GM12878 (cell line): ENCODE data around the gene SULT1C4. TPM values are rescaled to one million over a fixed set of nuclear protein-coding genes. Genes with fewer than 3 reads are reported as not detected.

Source experiments
- ATAC-seq: fragments of 200-7000 bp; cut with Tn5 transposase; 3 replicates; pipeline ENCODE4 v1.9.1; 2020; ENCODE audit warnings: mild to moderate bottlenecking, moderate library complexity
- BruUV-seq: library from RNA; stranded (reverse); fragments of 400-500 nt; replicated peaks from 2 replicates; lab custom pipeline; 2021; lab: Mats Ljungman, UMichigan
- CTCF ChIA-PET: fragments of 300-600 bp; sonication (Branson Sonifier 250); formaldehyde crosslinking; extraction: SDS; loops from one replicate; lab custom pipeline; 2021; ENCODE audit warnings: inconsistent platforms; lab: Yijun Ruan, JAX
- POLR2A ChIA-PET: fragments of 350-600 bp; formaldehyde crosslinking; extraction: SDS; loops from one replicate; lab custom pipeline; 2021; ENCODE audit warnings: inconsistent platforms; lab: Charles Lee
- RAD21 ChIA-PET: fragments of 300-600 bp; sonication (Branson Sonifier 250); formaldehyde crosslinking; loops from one replicate; lab custom pipeline; 2023; ENCODE audit warnings: antibody characterized with exemption; ENCODE audit not compliant: unreplicated experiment; lab: Charles Lee
- SMC1A ChIA-PET: fragments of 300-600 bp; sonication (Branson Sonifier 250); formaldehyde crosslinking; loops from one replicate; lab custom pipeline; 2023; ENCODE audit not compliant: unreplicated experiment, uncharacterized antibody; lab: Charles Lee
- DNase-seq: peaks from one replicate; pipeline ENCODE4 v3.0.0-alpha.2; 2011; ENCODE audit warnings: low read depth, low spot score
- FAIRE-seq: peaks from 3 replicates; lab custom pipeline; 2011; peaks lifted over from hg19 to GRCh38; lab: Jason Lieb, UNC
- H2AFZ ChIP-seq: 2 replicates; pipeline ENCODE4 v1.6.0; 2011; ENCODE audit warnings: low read depth, low read length, control low read depth; ENCODE audit not compliant: control insufficient read depth
- H3K27ac ChIP-seq: 2 replicates; pipeline ENCODE4 v1.5.1; 2011; ENCODE audit warnings: control low read depth; ENCODE audit not compliant: control insufficient read depth, insufficient read depth
- H3K27me3 ChIP-seq, 2 experiments: replicated peaks in 1 of 2; 2 replicates each; pipeline versions ENCODE4 v1.6.0 to v1.6.1; 2011; ENCODE audit warnings: low read length in 1 of 2; ENCODE audit not compliant: control insufficient read depth in 2 of 2, insufficient read depth in 2 of 2
- H3K36me3 ChIP-seq, 2 experiments: 2 replicates each; pipeline ENCODE4 v1.5.1; 2011; ENCODE audit warnings: low read length in 1 of 2; ENCODE audit not compliant: control insufficient read depth in 2 of 2, insufficient read depth in 2 of 2
- H3K4me1 ChIP-seq: 2 replicates; pipeline ENCODE4 v1.6.1; 2011; ENCODE audit warnings: mild to moderate bottlenecking, low read length, moderate library complexity, mixed read lengths; ENCODE audit not compliant: control insufficient read depth, insufficient read depth
- H3K4me2 ChIP-seq: 2 replicates; pipeline ENCODE4 v1.6.0; 2011; ENCODE audit warnings: control low read depth; ENCODE audit not compliant: control insufficient read depth, insufficient read depth
- H3K4me3 ChIP-seq: fragments of 200-600 bp; sonication (generic); 2 replicates; pipeline ENCODE4 v1.5.1; 2016
- H3K79me2 ChIP-seq: 2 replicates; pipeline ENCODE4 v1.6.0; 2011; ENCODE audit warnings: low read length; ENCODE audit not compliant: control insufficient read depth, insufficient read depth
- H3K9ac ChIP-seq: 2 replicates; pipeline ENCODE4 v1.8.0; 2011; ENCODE audit warnings: low read length, control low read depth, mixed read lengths; ENCODE audit not compliant: control insufficient read depth, insufficient read depth
- H3K9me3 ChIP-seq: replicated peaks from 3 replicates; pipeline ENCODE4 v1.5.1; 2011; ENCODE audit warnings: mild to moderate bottlenecking, low read length; ENCODE audit not compliant: control insufficient read depth, insufficient read depth
- H4K20me1 ChIP-seq: 2 replicates; pipeline ENCODE4 v1.6.0; 2011; ENCODE audit not compliant: control insufficient read depth, insufficient read depth
- CREB1 ChIP-seq: IDR thresholded peaks from 2 replicates; pipeline ENCODE4 v1.6.1; 2012; ENCODE audit warnings: low read depth, mild to moderate bottlenecking, inconsistent platforms
- GATAD2B ChIP-seq: fragments of 450-650 bp; conservative IDR thresholded peaks from 2 replicates; pipeline ENCODE4 v1.6.1; 2017; ENCODE audit warnings: low read depth, mild to moderate bottlenecking, moderate library complexity
- HCFC1 ChIP-seq: fragments of 150-350 bp; IDR thresholded peaks from 2 replicates; pipeline ENCODE4 v1.6.1; 2014; ENCODE audit warnings: low read length
- NR2C2 ChIP-seq: IDR thresholded peaks from 2 replicates; pipeline ENCODE4 v1.6.1; 2011; ENCODE audit warnings: borderline replicate concordance, low read depth; ENCODE audit not compliant: control insufficient read depth, insufficient read length
- NR2F1 ChIP-seq: fragments of 450-650 bp; conservative IDR thresholded peaks from 2 replicates; pipeline ENCODE4 v1.6.1; 2017; ENCODE audit warnings: mild to moderate bottlenecking
- NRF1 ChIP-seq: conservative IDR thresholded peaks from 2 replicates; pipeline ENCODE4 v1.6.1; 2011; ENCODE audit warnings: mild to moderate bottlenecking, low read depth, low read length, improper control_type of control experiment
- POLR2AphosphoS5 ChIP-seq: IDR thresholded peaks from 2 replicates; pipeline ENCODE4 v1.6.1; 2011; ENCODE audit warnings: mild to moderate bottlenecking, low read length, inconsistent platforms
- POU2F2 ChIP-seq: IDR thresholded peaks from 3 replicates; pipeline ENCODE4 v1.6.1; 2011; ENCODE audit warnings: low read depth, mild to moderate bottlenecking, low read length, borderline replicate concordance
- STAT1 ChIP-seq: fragments of 450-650 bp; conservative IDR thresholded peaks from 2 replicates; pipeline ENCODE4 v1.6.1; 2014; ENCODE audit warnings: antibody characterized with exemption, mild to moderate bottlenecking
- ZBED1 ChIP-seq: IDR thresholded peaks from 2 replicates; pipeline ENCODE4 v1.6.1; 2016; ENCODE audit warnings: borderline replicate concordance
- ZNF207 ChIP-seq: fragments of 450-650 bp; IDR thresholded peaks from 2 replicates; pipeline ENCODE4 v1.6.1; 2014; ENCODE audit warnings: antibody characterized with exemption, mild to moderate bottlenecking, borderline replicate concordance
- ZNF622 ChIP-seq: fragments of 450-650 bp; IDR thresholded peaks from 2 replicates; pipeline ENCODE4 v1.6.1; 2017; ENCODE audit warnings: mild to moderate bottlenecking, inconsistent platforms
- WGBS: methylation state at CpG from one replicate; pipeline ENCODE4 v1.1.6; 2016; ENCODE audit warnings: low lambda C conversion rate; ENCODE audit not compliant: insufficient replicate concordance, insufficient coverage; ENCODE audit errors: missing lambda C conversion rate; 5-methylcytosine and 5-hydroxymethylcytosine counted together
- in situ Hi-C: fragments of 300-500 bp; cut with MboI; formaldehyde crosslinking; loops from 9 replicates; pipeline ENCODE4 v1.14.3; 2018; ENCODE audit warnings: mixed read lengths
- intact Hi-C: fragments of 100-400 bp; cut with micrococcal nuclease; formaldehyde crosslinking; loops from one replicate; pipeline ENCODE4 v1.14.2; 2022; ENCODE audit not compliant: unreplicated experiment
- polyA plus RNA-seq, 11 experiments: library from polyadenylated mRNA; depleted of rRNA in 4 of 11; unstranded in 6 of 11; stranded (reverse) in 5 of 11; fragments of >200 nt; fragmentation: Nextera tagmentation in 4 of 11; fragmentation: Illumina TruSeq in 1 of 11; extraction: Ambion mirVana in 4 of 11; extraction: Trizol in 1 of 11; gene quantifications; 1 replicate in 1 of 11; 2 replicates in 10 of 11; pipeline versions ENCODE4 v1.2.1 to v1.2.3, GENCODE V29; 2011 to 2016; ENCODE audit warnings: inconsistent platforms in 2 of 11, missing spikeins in 2 of 11, low read depth in 1 of 11
- total RNA-seq, 4 experiments: library from RNA; depleted of rRNA in 3 of 4; stranded (reverse); fragments of >200 nt in 3 of 4; fragmentation: Illumina TruSeq in 1 of 4; extraction: Trizol in 1 of 4; gene quantifications; 2 replicates each; pipeline versions ENCODE4 v1.2.1 to v1.2.3, GENCODE V29; 2013 to 2021
- TF ChIP-seq, protein P1 (sequence below): fragments of 450-650 bp; IDR thresholded peaks from 2 replicates; pipeline ENCODE4 v1.6.1; 2017; ENCODE audit warnings: mild to moderate bottlenecking, moderate library complexity
- TF ChIP-seq, protein P2 (sequence below): IDR thresholded peaks from 2 replicates; pipeline ENCODE4 v1.6.1; 2012; ENCODE audit warnings: low read depth, low read length, improper control_type of control experiment
- TF ChIP-seq, protein P3 (sequence below): fragments of 450-650 bp; formaldehyde crosslinking; IDR thresholded peaks from 2 replicates; pipeline ENCODE4 v1.4.0; 2020; ENCODE audit warnings: mild to moderate bottlenecking, moderate library complexity
- TF ChIP-seq, protein P4 (sequence below): fragments of 150-350 bp; IDR thresholded peaks from 2 replicates; pipeline ENCODE4 v1.6.1; 2014; ENCODE audit warnings: mild to moderate bottlenecking, low read depth, low read length

Gene SULT1C4
- total and polyA plus RNA-seq, 10 of the 15 experiments (the other 5 are each of a cell fraction or from before 2014, with no cell fraction given), result 0.04 TPM; not detected in 9

DNA sequence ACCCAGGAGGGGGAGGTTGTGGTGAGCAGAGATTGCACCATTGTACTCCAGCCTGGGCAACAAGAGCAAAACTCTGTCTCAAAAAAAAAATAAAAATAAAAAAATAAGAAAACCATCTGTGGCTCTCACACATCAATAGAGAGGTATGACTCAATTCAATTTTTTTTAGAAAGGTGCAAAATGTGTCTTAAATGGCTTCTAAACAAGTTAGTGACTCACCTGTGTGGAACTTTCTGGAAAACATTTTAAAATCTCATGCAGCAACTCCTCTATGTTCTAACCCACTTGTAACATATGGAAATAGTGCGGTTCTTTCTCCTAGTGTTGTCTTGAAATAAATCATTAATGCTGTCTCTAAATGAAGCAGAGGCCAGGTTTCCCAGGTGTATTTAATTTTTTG, 10.7 kb upstream of the SULT1C4 start:
- no peak overlapping the region for H3K4me2 ChIP-seq
- H3K4me1 ChIP-seq, result peaks cover 11% of the 10 kb centered on the region
- no peaks in the 10 kb centered on the region for H3K36me3 ChIP-seq
- no peaks in the 10 kb centered on the region for H3K27me3 ChIP-seq
- H3K27ac ChIP-seq, result no peak overlapping the region
- H4K20me1 ChIP-seq, result no peaks in the 10 kb centered on the region
- intact Hi-C loops, result no loop called here
- peaks cover 4% of the 10 kb centered on the region; the same call in 2 of the 3 replicates for H3K9me3 ChIP-seq
- CTCF ChIA-PET, result no interaction called here
- H3K9ac ChIP-seq, result no peak overlapping the region
- FAIRE-seq, result no peak
- no peak for ATAC-seq
- no TSS peak for BruUV-seq
- POLR2A ChIA-PET, result no interaction called here
- H2AFZ ChIP-seq, result no peak overlapping the region
- no peaks in the 10 kb centered on the region for H3K79me2 ChIP-seq
- H3K4me3 ChIP-seq, result no peak overlapping the region
- DNase-seq, result no peak
- RAD21 ChIA-PET, result no interaction called here
- SMC1A ChIA-PET, result interaction anchor here (1.0 to 2.1 kb wide), 2 partner anchors 10 to 17 kb away, joined by 3 to 5 read pairs; no protein-coding TSS in a partner anchor
- in situ Hi-C loops, result no loop called here
- WGBS, result 32% methylated on average over 1 of the region's 1 CpG
- no peak for TF ChIP-seq ZNF622
- no peak for TF ChIP-seq CREB1
- TF ChIP-seq HCFC1, result no peak
- no peak for TF ChIP-seq POU2F2
- TF ChIP-seq, protein P1, sequence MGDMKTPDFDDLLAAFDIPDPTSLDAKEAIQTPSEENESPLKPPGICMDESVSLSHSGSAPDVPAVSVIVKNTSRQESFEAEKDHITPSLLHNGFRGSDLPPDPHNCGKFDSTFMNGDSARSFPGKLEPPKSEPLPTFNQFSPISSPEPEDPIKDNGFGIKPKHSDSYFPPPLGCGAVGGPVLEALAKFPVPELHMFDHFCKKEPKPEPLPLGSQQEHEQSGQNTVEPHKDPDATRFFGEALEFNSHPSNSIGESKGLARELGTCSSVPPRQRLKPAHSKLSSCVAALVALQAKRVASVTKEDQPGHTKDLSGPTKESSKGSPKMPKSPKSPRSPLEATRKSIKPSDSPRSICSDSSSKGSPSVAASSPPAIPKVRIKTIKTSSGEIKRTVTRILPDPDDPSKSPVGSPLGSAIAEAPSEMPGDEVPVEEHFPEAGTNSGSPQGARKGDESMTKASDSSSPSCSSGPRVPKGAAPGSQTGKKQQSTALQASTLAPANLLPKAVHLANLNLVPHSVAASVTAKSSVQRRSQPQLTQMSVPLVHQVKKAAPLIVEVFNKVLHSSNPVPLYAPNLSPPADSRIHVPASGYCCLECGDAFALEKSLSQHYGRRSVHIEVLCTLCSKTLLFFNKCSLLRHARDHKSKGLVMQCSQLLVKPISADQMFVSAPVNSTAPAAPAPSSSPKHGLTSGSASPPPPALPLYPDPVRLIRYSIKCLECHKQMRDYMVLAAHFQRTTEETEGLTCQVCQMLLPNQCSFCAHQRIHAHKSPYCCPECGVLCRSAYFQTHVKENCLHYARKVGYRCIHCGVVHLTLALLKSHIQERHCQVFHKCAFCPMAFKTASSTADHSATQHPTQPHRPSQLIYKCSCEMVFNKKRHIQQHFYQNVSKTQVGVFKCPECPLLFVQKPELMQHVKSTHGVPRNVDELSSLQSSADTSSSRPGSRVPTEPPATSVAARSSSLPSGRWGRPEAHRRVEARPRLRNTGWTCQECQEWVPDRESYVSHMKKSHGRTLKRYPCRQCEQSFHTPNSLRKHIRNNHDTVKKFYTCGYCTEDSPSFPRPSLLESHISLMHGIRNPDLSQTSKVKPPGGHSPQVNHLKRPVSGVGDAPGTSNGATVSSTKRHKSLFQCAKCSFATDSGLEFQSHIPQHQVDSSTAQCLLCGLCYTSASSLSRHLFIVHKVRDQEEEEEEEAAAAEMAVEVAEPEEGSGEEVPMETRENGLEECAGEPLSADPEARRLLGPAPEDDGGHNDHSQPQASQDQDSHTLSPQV, result no peak
- TF ChIP-seq, protein P2, sequence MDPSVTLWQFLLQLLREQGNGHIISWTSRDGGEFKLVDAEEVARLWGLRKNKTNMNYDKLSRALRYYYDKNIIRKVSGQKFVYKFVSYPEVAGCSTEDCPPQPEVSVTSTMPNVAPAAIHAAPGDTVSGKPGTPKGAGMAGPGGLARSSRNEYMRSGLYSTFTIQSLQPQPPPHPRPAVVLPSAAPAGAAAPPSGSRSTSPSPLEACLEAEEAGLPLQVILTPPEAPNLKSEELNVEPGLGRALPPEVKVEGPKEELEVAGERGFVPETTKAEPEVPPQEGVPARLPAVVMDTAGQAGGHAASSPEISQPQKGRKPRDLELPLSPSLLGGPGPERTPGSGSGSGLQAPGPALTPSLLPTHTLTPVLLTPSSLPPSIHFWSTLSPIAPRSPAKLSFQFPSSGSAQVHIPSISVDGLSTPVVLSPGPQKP, result no peak
- TF ChIP-seq, protein P3, sequence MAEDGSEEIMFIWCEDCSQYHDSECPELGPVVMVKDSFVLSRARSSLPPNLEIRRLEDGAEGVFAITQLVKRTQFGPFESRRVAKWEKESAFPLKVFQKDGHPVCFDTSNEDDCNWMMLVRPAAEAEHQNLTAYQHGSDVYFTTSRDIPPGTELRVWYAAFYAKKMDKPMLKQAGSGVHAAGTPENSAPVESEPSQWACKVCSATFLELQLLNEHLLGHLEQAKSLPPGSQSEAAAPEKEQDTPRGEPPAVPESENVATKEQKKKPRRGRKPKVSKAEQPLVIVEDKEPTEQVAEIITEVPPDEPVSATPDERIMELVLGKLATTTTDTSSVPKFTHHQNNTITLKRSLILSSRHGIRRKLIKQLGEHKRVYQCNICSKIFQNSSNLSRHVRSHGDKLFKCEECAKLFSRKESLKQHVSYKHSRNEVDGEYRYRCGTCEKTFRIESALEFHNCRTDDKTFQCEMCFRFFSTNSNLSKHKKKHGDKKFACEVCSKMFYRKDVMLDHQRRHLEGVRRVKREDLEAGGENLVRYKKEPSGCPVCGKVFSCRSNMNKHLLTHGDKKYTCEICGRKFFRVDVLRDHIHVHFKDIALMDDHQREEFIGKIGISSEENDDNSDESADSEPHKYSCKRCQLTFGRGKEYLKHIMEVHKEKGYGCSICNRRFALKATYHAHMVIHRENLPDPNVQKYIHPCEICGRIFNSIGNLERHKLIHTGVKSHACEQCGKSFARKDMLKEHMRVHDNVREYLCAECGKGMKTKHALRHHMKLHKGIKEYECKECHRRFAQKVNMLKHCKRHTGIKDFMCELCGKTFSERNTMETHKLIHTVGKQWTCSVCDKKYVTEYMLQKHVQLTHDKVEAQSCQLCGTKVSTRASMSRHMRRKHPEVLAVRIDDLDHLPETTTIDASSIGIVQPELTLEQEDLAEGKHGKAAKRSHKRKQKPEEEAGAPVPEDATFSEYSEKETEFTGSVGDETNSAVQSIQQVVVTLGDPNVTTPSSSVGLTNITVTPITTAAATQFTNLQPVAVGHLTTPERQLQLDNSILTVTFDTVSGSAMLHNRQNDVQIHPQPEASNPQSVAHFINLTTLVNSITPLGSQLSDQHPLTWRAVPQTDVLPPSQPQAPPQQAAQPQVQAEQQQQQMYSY (CRISPR knock-in tag), result no peak
- TF ChIP-seq ZBED1, result no peak
- TF ChIP-seq GATAD2B, result no peak
- TF ChIP-seq NRF1, result no peak
- TF ChIP-seq NR2C2, result no peak
- TF ChIP-seq STAT1, result no peak
- TF ChIP-seq, protein P4, sequence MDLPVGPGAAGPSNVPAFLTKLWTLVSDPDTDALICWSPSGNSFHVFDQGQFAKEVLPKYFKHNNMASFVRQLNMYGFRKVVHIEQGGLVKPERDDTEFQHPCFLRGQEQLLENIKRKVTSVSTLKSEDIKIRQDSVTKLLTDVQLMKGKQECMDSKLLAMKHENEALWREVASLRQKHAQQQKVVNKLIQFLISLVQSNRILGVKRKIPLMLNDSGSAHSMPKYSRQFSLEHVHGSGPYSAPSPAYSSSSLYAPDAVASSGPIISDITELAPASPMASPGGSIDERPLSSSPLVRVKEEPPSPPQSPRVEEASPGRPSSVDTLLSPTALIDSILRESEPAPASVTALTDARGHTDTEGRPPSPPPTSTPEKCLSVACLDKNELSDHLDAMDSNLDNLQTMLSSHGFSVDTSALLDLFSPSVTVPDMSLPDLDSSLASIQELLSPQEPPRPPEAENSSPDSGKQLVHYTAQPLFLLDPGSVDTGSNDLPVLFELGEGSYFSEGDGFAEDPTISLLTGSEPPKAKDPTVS, result no peak
- no peak for TF ChIP-seq POLR2AphosphoS5
- TF ChIP-seq ZNF207, result no peak
- TF ChIP-seq NR2F1, result no peak
